GM13977 (cell line): Measurements from ENCODE around the gene ALG12.

Experiments used
- DNase-seq: peaks from one replicate; pipeline ENCODE4 v3.0.0; 2012; ENCODE audit warnings: low spot score
- in situ Hi-C: fragments of 300-500 bp; cut with MboI; formaldehyde crosslinking; loops from one replicate; pipeline ENCODE4 v1.12.0; 2022; ENCODE audit warnings: low sequenced_read_pairs, low pct_unique_long_range_greater_than_20kb, mixed read lengths, inconsistent platforms; ENCODE audit not compliant: unreplicated experiment
- TF ChIP-seq, protein P1 (sequence below): IDR thresholded peaks from 2 replicates; pipeline ENCODE4 v1.5.1; 2012; ENCODE audit warnings: mild to moderate bottlenecking, control low read depth; ENCODE audit not compliant: insufficient read depth; ENCODE audit errors: extremely low read depth, missing control alignments

The ALG12 gene

DNA sequence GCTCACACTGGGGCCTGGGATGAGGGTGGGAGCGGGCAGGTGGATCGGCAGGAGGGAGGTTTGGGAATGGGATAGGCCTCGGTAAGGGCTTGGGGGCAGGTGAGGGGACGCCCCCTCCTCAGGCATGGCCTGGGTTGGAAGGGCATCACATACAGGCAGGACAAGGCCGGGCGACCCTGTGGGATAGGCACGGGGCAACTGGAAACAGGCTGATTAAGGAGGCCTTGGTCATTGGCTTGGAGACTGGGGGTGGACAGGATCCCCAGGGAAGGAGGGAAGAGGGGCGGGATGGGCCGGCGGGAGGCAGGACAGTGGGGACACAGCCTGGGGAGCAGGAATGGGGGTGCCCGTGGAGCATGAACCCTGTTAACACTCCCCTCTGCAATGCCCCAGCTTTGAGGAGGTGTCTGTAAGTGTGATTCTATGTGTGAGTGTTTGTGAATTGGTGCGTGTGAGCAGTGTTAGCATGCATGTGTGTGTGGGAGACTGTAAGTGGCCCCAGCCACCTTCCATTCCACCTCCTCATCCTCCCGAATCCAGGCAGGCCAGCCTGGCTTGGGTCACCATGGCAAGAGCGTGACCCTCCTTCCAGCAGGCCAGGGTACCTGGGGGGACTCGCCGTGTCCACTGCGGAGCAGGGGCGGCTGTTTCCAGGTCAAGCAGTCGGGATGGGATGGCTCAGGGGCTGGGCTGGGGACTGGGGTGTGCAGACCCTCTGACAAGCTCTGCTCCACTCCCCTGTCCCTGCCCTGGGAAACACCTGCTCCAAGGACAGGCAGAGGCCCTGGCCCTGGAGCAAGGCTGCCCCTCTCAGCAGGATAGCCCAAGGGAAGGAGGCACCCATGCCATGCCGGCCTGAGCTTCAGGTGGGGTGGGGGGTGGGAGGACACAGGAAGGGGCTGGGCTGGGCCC is 38.9 kb upstream of the ALG12 start:
- in situ Hi-C loops, result no loop called here
- no peak for DNase-seq
- TF ChIP-seq, protein P1, sequence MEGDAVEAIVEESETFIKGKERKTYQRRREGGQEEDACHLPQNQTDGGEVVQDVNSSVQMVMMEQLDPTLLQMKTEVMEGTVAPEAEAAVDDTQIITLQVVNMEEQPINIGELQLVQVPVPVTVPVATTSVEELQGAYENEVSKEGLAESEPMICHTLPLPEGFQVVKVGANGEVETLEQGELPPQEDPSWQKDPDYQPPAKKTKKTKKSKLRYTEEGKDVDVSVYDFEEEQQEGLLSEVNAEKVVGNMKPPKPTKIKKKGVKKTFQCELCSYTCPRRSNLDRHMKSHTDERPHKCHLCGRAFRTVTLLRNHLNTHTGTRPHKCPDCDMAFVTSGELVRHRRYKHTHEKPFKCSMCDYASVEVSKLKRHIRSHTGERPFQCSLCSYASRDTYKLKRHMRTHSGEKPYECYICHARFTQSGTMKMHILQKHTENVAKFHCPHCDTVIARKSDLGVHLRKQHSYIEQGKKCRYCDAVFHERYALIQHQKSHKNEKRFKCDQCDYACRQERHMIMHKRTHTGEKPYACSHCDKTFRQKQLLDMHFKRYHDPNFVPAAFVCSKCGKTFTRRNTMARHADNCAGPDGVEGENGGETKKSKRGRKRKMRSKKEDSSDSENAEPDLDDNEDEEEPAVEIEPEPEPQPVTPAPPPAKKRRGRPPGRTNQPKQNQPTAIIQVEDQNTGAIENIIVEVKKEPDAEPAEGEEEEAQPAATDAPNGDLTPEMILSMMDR, result no peak

GRCh38 chr22:49956418-49956770 is 38.2 kb upstream of the ALG12 start:
- TF ChIP-seq, protein P1, result no peak
- in situ Hi-C loops, result no loop called here
- DNase-seq, result no peak

- DNase-seq, result no peak
- in situ Hi-C loops, result no loop called here
- TF ChIP-seq, protein P1, result no peak
Measured at GRCh38 chr22:49955581-49956417, 37.6 kb upstream of the ALG12 start.

DNA sequence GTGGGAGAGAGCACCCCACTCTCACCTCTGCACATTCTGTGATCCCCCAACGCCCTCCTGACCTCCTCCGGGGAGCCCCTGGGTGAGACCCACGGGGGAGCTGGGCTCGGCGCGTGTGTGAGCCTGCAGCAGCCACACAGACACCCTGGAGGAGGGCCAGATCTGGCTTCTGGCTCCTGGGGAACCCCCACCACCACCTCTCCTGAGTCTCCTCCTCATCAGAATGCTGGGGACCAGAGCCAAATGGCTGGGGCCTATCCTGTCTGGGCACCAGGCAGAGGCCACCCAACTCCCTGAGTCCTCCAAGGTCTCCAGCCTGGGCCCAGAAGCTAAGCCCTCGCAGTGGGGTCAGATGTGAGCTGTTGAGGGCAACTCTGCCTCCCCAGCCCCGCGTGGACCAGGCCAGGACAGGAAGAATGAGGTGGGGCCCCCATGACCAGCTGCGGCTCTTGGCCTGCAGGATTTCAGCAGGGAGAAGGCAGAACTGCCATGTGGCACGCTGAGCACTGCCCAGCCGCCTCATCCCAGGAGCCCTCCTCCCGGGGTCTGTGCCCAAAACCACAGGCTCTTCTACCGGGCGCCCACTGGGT is 36.8 kb upstream of the ALG12 start:
- in situ Hi-C loops, result no loop called here

DNA sequence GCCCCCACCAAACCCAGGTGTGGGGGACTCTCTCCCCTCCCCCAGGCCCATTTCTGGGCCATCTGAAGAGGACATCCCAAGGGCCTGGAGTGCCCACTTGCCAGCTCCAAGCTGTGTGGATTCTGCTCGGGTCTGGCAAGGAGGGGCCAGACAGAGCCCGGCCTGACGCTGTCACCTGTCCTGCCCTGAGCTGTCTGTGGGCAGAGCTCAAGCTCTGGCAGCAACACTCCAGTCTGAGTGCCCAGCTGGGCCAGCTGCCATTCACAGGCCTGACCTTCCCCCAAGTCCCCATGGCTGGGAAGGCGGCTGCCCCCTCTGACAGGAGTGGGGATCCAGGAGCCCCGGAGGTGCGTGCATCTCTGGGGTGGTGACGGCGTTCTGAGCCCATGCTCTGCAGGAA is 36.1 kb upstream of the ALG12 start:
- DNase-seq, result no peak
- TF ChIP-seq, protein P1, result no peak
- in situ Hi-C loops, result no loop called here

More for the DNA sequence above, 36.8 kb upstream of the ALG12 start:
- TF ChIP-seq, protein P1, result no peak
- no peak for DNase-seq

- in situ Hi-C loops, result no loop called here
- TF ChIP-seq, protein P1, result no peak
- DNase-seq, result no peak
Measured at GRCh38 chr22:49953680-49954344, 35.6 kb upstream of the ALG12 start.
